ENCODE measurements around the gene CLIC3.
"Not testable (repeated sequence)": the region's sequence is repeated elsewhere in the genome, so short reads cannot be mapped to it uniquely, and the experiment has no call there.

Gene CLIC3

GRCh38 chr9:137017071-137017470 lies 20.7 kb upstream of the CLIC3 start:
- no peak for DNase-seq (ENCODE audit: low spot score)

GRCh38 chr9:137016436-137016835 lies 20.1 kb upstream of the CLIC3 start:
- no peak for DNase-seq (ENCODE audit: low spot score)

GRCh38 chr9:137015976-137016375 lies 19.6 kb upstream of the CLIC3 start:
- DNase-seq (ENCODE audit: low spot score) = no peak

GRCh38 chr9:137015540-137015930 lies 19.2 kb upstream of the CLIC3 start:
- no peak for DNase-seq (ENCODE audit: low spot score)

- DNase-seq (ENCODE audit: low spot score) = no peak
Observed at GRCh38 chr9:137014776-137015539, 18.6 kb upstream of the CLIC3 start.

- DNase-seq (ENCODE audit: low spot score) = no peak
Observed at GRCh38 chr9:137014166-137014565, 17.8 kb upstream of the CLIC3 start.

GRCh38 chr9:137013571-137013940 lies 17.2 kb upstream of the CLIC3 start:
- DNase-seq (ENCODE audit: low spot score) = no peak

GRCh38 chr9:137012694-137013570 lies 16.6 kb upstream of the CLIC3 start:
- no peak for DNase-seq (ENCODE audit: low spot score)

GRCh38 chr9:137011907-137012675 lies 15.7 kb upstream of the CLIC3 start:
- no peak for DNase-seq (ENCODE audit: low spot score)

- DNase-seq (ENCODE audit: low spot score) = no peak
Observed at GRCh38 chr9:137011156-137011555, 14.8 kb upstream of the CLIC3 start.

- DNase-seq (ENCODE audit: low spot score) = no peak
Observed at GRCh38 chr9:137009938-137010732, 13.8 kb upstream of the CLIC3 start.

- no peak for DNase-seq (ENCODE audit: low spot score)
Observed at GRCh38 chr9:137009217-137009616, 12.8 kb upstream of the CLIC3 start.

- no peak for DNase-seq (ENCODE audit: low spot score)
Observed at GRCh38 chr9:137008312-137008711, 11.9 kb upstream of the CLIC3 start.

GRCh38 chr9:137007816-137008270 lies 11.5 kb upstream of the CLIC3 start:
- no peak for DNase-seq (ENCODE audit: low spot score)

GRCh38 chr9:137007108-137007815 lies 10.9 kb upstream of the CLIC3 start:
- DNase-seq (ENCODE audit: low spot score) = no peak

GRCh38 chr9:137006116-137007003 lies 10.0 kb upstream of the CLIC3 start:
- no peak for DNase-seq (ENCODE audit: low spot score)

GRCh38 chr9:137004285-137004684 lies 7.9 kb upstream of the CLIC3 start:
- not testable (repeated sequence) for DNase-seq (ENCODE audit: low spot score)

- DNase-seq (ENCODE audit: low spot score) = no peak
Observed at GRCh38 chr9:137002646-137003041, 6.3 kb upstream of the CLIC3 start.

- no peak for DNase-seq (ENCODE audit: low spot score)
Observed at GRCh38 chr9:137001857-137002645, 5.7 kb upstream of the CLIC3 start.

All from left forelimb (tissue), 1 donor.